ENCODE data around the gene ZNF800. TPM values are rescaled to one million over a fixed set of nuclear protein-coding genes. Genes with fewer than 3 reads are reported as not detected.

The ZNF800 gene, protein sequence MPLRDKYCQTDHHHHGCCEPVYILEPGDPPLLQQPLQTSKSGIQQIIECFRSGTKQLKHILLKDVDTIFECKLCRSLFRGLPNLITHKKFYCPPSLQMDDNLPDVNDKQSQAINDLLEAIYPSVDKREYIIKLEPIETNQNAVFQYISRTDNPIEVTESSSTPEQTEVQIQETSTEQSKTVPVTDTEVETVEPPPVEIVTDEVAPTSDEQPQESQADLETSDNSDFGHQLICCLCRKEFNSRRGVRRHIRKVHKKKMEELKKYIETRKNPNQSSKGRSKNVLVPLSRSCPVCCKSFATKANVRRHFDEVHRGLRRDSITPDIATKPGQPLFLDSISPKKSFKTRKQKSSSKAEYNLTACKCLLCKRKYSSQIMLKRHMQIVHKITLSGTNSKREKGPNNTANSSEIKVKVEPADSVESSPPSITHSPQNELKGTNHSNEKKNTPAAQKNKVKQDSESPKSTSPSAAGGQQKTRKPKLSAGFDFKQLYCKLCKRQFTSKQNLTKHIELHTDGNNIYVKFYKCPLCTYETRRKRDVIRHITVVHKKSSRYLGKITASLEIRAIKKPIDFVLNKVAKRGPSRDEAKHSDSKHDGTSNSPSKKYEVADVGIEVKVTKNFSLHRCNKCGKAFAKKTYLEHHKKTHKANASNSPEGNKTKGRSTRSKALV
- 10 to 100 TPM; 32.5 to 34.8 TPM for total RNA-seq
- 1 to 10 TPM; 7.7 to 8.7 TPM for polyA plus RNA-seq
- long read RNA-seq, donor 1, partial matches to known transcripts: 0 of 2 reads
- long read RNA-seq, donor 1, other reads (novel, unspliced or antisense): 0 of 2 reads
- long read RNA-seq, donor 2: 0 reads
- long read RNA-seq, donor 3: 0 reads
- long read RNA-seq, donor 4: 0 reads
- long read RNA-seq, donor 5, partial matches to known transcripts: 10 of 11 reads
- long read RNA-seq, donor 5, other reads (novel, unspliced or antisense): 0 of 11 reads

DNA sequence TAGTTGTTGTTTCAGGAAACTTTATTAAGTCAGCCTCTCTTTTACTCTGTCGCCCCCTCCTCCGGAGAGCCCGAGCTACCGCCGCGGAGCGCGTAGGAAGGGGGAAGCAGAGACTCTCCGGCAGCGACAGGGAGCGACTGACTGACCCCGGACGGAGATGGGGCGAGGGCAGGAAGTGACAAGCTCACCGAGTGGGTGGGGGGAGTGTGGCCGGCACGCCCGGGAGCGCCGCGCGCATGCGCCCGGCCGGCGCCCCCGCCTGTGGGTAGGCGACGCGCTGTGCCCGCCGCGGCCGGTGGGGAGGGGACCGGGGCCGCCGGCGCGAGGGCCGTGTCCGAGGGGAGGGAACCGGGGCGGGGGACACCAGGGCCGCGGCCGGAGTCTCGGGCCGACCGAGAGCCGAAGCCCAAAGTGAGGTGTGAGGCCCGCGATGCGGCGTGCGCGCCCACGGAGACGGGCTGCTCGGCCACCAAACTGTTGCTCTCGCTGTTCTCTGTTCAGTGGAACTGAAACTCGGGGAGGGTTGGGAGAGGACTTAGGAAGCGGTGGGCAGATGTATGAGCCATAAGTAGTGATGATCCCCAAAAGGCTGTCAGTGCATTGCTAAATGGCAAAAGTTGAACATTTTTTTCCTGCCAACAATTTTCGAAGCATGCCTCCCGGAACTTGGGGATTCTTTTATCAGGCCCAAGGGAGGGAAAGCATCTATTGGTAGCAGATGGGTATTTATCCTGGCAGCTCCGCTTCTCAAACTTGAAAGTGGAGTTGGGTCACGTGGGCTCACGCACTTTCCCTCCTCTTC lies at the start of gene ZNF800:
TSS of gene ZNF800 (minus strand) at position 143 of the 802 bp plus-strand sequence. CDS start 1,151 bp downstream, outside the sequence.
- 0 to 1% methylated on average over 48 to 67 of the region's 67 CpGs for WGBS, 2 donors

DNA sequence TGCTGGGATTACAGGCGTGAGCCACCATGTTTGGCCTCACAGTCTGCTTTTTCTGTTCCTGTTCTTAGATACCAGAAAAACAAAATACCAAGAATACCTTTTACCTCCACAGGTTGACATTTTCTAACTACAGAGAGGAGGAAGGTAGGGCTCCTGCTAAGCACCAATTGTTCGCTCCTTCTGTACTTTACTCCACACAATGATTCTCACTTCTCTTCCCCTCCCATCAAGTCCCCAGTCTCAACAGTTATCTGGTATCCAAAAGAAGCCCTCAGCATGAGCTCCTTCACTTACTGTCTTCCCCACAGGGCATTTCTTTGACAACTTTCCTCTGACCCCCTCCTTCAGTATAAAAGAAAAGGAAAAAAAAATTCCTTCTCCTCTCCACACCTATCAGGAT lies 47.7 kb upstream of the ZNF800 start:
- Histone ChIP-seq H3K4me3 (no peak overlapping the region), H3K9me3 (ENCODE audit: control insufficient read depth in 4 of 4, insufficient read depth in 3 of 4, low read length in 3 of 4) (peaks cover 0 to 2% (median 0%) of the 10 kb centered on the region in 4 donors), H3K9ac (ENCODE audit: insufficient read depth in 1 of 2, low read length in 2 of 2) (no peak overlapping the region), H3K36me3 (ENCODE audit: control insufficient read depth in 4 of 4, insufficient read depth in 4 of 4, low read length in 4 of 4) (no peaks in the 10 kb centered on the region), H3K27me3 (ENCODE audit: control insufficient read depth in 3 of 3, insufficient read depth in 3 of 3, low read length in 2 of 3) (no peaks in the 10 kb centered on the region), H3K4me1 (ENCODE audit: control insufficient read depth in 5 of 5, insufficient read depth in 5 of 5, low read length in 5 of 5) (no peaks in the 10 kb centered on the region), H3K27ac (ENCODE audit: low read depth in 1 of 2, low read length in 1 of 2) (no peak overlapping the region)
- no peak for DNase-seq
- WGBS, 2 donors: 93 to 95% methylated on average over 2 of the region's 2 CpGs
- TF ChIP-seq, protein P1, sequence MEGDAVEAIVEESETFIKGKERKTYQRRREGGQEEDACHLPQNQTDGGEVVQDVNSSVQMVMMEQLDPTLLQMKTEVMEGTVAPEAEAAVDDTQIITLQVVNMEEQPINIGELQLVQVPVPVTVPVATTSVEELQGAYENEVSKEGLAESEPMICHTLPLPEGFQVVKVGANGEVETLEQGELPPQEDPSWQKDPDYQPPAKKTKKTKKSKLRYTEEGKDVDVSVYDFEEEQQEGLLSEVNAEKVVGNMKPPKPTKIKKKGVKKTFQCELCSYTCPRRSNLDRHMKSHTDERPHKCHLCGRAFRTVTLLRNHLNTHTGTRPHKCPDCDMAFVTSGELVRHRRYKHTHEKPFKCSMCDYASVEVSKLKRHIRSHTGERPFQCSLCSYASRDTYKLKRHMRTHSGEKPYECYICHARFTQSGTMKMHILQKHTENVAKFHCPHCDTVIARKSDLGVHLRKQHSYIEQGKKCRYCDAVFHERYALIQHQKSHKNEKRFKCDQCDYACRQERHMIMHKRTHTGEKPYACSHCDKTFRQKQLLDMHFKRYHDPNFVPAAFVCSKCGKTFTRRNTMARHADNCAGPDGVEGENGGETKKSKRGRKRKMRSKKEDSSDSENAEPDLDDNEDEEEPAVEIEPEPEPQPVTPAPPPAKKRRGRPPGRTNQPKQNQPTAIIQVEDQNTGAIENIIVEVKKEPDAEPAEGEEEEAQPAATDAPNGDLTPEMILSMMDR (IDR thresholded peaks at IDR 0.05; ENCODE audit: control extremely low read depth, extremely low read depth): no peak
- ATAC-seq (ENCODE audit: insufficient read depth, low FRiP score): no peak

More for the DNA sequence above, at the start of gene ZNF800:
- Histone ChIP-seq H3K9ac (ENCODE audit: insufficient read depth in 1 of 2, low read length in 2 of 2) (peak within 1 kb of the TSS; percentile 68 to 79), H3K4me1 (ENCODE audit: control insufficient read depth in 5 of 5, insufficient read depth in 5 of 5, low read length in 5 of 5) (peaks cover 0 to 16% (median 0%) of the 10 kb centered on the region in 5 donors), H3K36me3 (ENCODE audit: control insufficient read depth in 4 of 4, insufficient read depth in 4 of 4, low read length in 4 of 4) (peaks cover 0 to 3% (median 2%) of the 10 kb centered on the region in 4 donors), H3K27me3 (ENCODE audit: control insufficient read depth in 3 of 3, insufficient read depth in 3 of 3, low read length in 2 of 3) (peaks cover 0 to 11% (median 5%) of the 10 kb centered on the region in 3 donors), H3K27ac (ENCODE audit: low read depth in 1 of 2, low read length in 1 of 2) (peak within 1 kb of the TSS; percentile 95 to 99), H3K4me3 (peak within 1 kb of the TSS; percentile 96), H3K9me3 (ENCODE audit: control insufficient read depth in 4 of 4, insufficient read depth in 3 of 4, low read length in 3 of 4) (no peaks in the 10 kb centered on the region)
- peak; percentile 97 for ATAC-seq (ENCODE audit: insufficient read depth, low FRiP score)
- TF ChIP-seq, protein P1 (IDR thresholded peaks at IDR 0.05; ENCODE audit: control extremely low read depth, extremely low read depth): no peak
- DNase-seq: peak; percentile 90 to 95 (median 93)

DNA sequence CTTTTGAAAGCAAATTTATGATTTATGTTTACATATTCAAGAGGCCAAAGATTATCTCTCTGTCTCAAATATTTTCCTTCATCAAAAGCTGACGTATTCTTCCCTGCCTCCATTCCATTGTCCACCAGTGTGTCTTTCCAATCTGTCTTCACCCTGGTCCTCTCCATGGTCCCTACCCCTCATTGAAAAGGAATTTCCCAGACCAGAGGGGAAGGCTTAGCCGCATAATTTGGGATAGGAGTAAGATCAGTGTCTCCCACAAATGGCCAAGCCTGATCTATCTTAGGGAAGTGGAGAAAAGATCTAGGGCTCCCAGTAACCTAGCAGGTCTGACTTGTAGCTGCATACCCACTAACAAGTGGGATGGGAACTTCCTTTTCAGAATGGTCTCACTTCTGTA lies 46.3 kb upstream of the ZNF800 start:
- 81 to 85% methylated on average over 2 of the region's 2 CpGs for WGBS, 2 donors
- Histone ChIP-seq H3K9ac (ENCODE audit: insufficient read depth in 1 of 2, low read length in 2 of 2) (no peak overlapping the region), H3K27me3 (ENCODE audit: control insufficient read depth in 3 of 3, insufficient read depth in 3 of 3, low read length in 2 of 3) (no peaks in the 10 kb centered on the region), H3K36me3 (ENCODE audit: control insufficient read depth in 4 of 4, insufficient read depth in 4 of 4, low read length in 4 of 4) (no peaks in the 10 kb centered on the region), H3K4me3 (no peak overlapping the region), H3K27ac (ENCODE audit: low read depth in 1 of 2, low read length in 1 of 2) (no peak overlapping the region), H3K9me3 (ENCODE audit: control insufficient read depth in 4 of 4, insufficient read depth in 3 of 4, low read length in 3 of 4) (peaks cover 0 to 2% (median 0%) of the 10 kb centered on the region in 4 donors), H3K4me1 (ENCODE audit: control insufficient read depth in 5 of 5, insufficient read depth in 5 of 5, low read length in 5 of 5) (no peaks in the 10 kb centered on the region)
- TF ChIP-seq, protein P1 (IDR thresholded peaks at IDR 0.05; ENCODE audit: control extremely low read depth, extremely low read depth): no peak
- DNase-seq: no peak
- no peak for ATAC-seq (ENCODE audit: insufficient read depth, low FRiP score)

All from lung (tissue), 16 donors.